Measurements from ENCODE around the gene DNAJC7. TPM values are rescaled to one million over a fixed set of nuclear protein-coding genes. Genes with fewer than 3 reads are reported as not detected.
A peak's percentile ranks its signal among the peaks of the same experiment; 100 is the strongest.
"Not testable (repeated sequence)": the region's sequence is repeated elsewhere in the genome, so short reads cannot be mapped to it uniquely, and the experiment has no call there.

DNAJC7 gene
- total and polyA plus RNA-seq, 9 of the 15 experiments (the other 6 are each of a cell fraction or from before 2014, with no cell fraction given), result 85.8 to 262 (median 157) TPM

- no peak for TF ChIP-seq ASH1L (IDR thresholded peaks at IDR 0.05; ENCODE audit: borderline replicate concordance, low read depth, partially characterized antibody)
- no peak for TF ChIP-seq ZFPM2 (CRISPR knock-in tag; IDR thresholded peaks at IDR 0.05)
- no peak for TF ChIP-seq CBFA2T2 (conservative IDR thresholded peaks at IDR 0.05)
- TF ChIP-seq RFX1 (IDR thresholded peaks at IDR 0.05), result no peak; the same call in 1 of the 2 replicates
- TF ChIP-seq HNRNPUL1 (IDR thresholded peaks at IDR 0.05; ENCODE audit: low read length), result no peak
- peak; percentile 77 for TF ChIP-seq BRD9 (IDR thresholded peaks at IDR 0.05; ENCODE audit: low read depth, partially characterized antibody)
- no peak for TF ChIP-seq PHF21A (IDR thresholded peaks at IDR 0.05; ENCODE audit: borderline replicate concordance, low read depth)
- no peak for TF ChIP-seq YY1 (IDR thresholded peaks at IDR 0.05; ENCODE audit: borderline replicate concordance in 1 of 3, control insufficient read depth in 1 of 3, extremely low read depth in 1 of 3, insufficient read depth in 3 of 3, insufficient read length in 1 of 3, insufficient replicate concordance in 2 of 3, low read depth in 1 of 3, low read length in 2 of 3)
- TF ChIP-seq NFXL1 (CRISPR knock-in tag; IDR thresholded peaks at IDR 0.05), result 0 out of 2 replicates have a peak, but pooled peaks have one; percentile 8
These were observed 6.5 kb upstream of the DNAJC7 start (continued) for GRCh38 chr17:42023524-42024349.

GRCh38 chr17:42020845-42021244 is 3.6 kb upstream of the DNAJC7 start:
- H3K9me1 ChIP-seq (ENCODE audit: control insufficient read depth, insufficient read depth, low read length); ATAC-seq; CTCF ChIA-PET (ENCODE audit: low intra/inter-chr PET ratio); BruUV-seq (replicated peaks); H2AFZ ChIP-seq (ENCODE audit: low read depth, low read length); FAIRE-seq; H3K27ac ChIP-seq (ENCODE audit: extremely low read depth, low read depth, low read length); H3K9me3 ChIP-seq (replicated peaks; ENCODE audit: control insufficient read depth, insufficient read depth, low read depth, low read length); in situ Hi-C loops (cut with MboI); H4K20me1 ChIP-seq (replicated peaks; ENCODE audit: control insufficient read depth, insufficient read depth, low read length); DNase-seq (ENCODE audit: extremely low read depth in 1 of 4, low spot score in 3 of 4); H3K27me3 ChIP-seq (ENCODE audit: control insufficient read depth in 2 of 2, insufficient read depth in 2 of 2, low read length in 2 of 2): not testable (repeated sequence)
- H3K4me1 ChIP-seq (replicated peaks in 1 of 2; ENCODE audit: control insufficient read depth in 2 of 2, insufficient read depth in 2 of 2, low read length in 2 of 2), result peaks cover 45 to 50% of the 10 kb centered on the region in 2 experiments
- H3K79me2 ChIP-seq (ENCODE audit: control insufficient read depth, insufficient read depth, low read length), result peaks cover 44% of the 10 kb centered on the region
- peak overlapping the region; percentile 91 for H3K4me3 ChIP-seq
- H3K36me3 ChIP-seq (ENCODE audit: control insufficient read depth, insufficient read depth, low read length), result peaks cover 43% of the 10 kb centered on the region
- POLR2A ChIA-PET, result interaction anchor here (0.6 to 2.4 kb wide), 10 partner anchors 11 to 1155 kb away, joined by 3 to 12 read pairs (median 3); partner anchors contain the start of genes CNP and NAGLU
- intact Hi-C loops (cut with micrococcal nuclease), result loop anchor here (5.0 kb wide), 1 partner anchor 296 kb away; no protein-coding TSS in a partner anchor
- peak overlapping the region; percentile 83 for H3K4me2 ChIP-seq (ENCODE audit: insufficient read depth, low read length)
- peak overlapping the region; percentile 88 to 95; a peak in 3 of 4 replicates for H3K9ac ChIP-seq (ENCODE audit: insufficient read depth in 1 of 2, low read depth in 2 of 2, low read length in 2 of 2)
- WGBS (ENCODE audit: insufficient coverage, low coverage, missing lambda C conversion rate), result 34% methylated on average over 8 of the region's 8 CpGs
